ENCODE measurements around the gene SLC26A2. TPM values are rescaled to one million over a fixed set of nuclear protein-coding genes. Genes with fewer than 3 reads are reported as not detected.

Gene SLC26A2
- total RNA-seq, 1 donor from 2014 or later, result 8.3 TPM

DNA sequence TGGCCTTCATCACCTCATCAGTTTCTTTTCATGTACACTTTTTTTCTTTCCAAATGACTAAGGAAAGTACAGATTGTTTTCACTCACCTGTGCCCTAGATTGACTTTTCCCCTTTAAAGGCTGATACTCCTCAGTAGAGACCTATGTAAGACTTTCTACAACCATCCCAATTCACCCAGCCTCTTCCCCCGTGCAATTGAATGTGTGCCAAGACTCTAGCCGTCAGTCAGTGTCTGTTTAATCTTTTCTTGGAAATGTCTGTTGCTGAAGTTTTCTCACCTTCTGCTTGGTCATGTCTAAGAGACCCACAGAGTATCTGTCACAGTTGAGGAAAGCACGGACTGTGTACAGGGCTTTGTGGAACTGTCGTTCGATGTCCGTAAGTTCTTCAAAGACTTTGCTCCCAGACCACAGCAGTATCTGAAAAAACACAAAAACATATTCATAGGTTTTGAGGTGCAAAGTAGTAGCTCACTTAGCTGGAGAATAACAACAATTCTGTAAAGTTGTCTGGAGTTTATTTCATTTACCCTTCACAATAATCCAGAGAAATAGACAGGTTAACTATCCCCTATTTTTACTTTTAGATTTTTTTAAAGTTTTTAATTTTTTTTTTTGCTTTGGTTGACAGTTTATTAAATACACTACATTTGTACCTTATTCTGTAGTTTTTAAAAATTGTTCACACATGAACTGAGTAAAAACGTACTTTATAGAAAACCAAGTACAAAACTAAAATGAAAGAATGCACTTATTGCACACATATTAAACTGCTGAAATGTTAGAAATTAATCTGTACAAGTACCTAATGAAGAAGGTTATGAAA is 29.6 kb upstream of the SLC26A2 start:
- no peak overlapping the region for H3K4me3 Mint-ChIP-seq
- H3K4me1 Mint-ChIP-seq, result peaks cover 3% of the 10 kb centered on the region
- H3K36me3 Mint-ChIP-seq (ENCODE audit: low read depth), result no peaks in the 10 kb centered on the region
- DNase-seq, result no peak
- H3K9me3 Mint-ChIP-seq, result no peaks in the 10 kb centered on the region
- intact Hi-C loops (cut with micrococcal nuclease), result no loop called here
- H3K27me3 Mint-ChIP-seq, result peaks cover 20% of the 10 kb centered on the region
- H3K27ac Mint-ChIP-seq, result no peak overlapping the region

DNA sequence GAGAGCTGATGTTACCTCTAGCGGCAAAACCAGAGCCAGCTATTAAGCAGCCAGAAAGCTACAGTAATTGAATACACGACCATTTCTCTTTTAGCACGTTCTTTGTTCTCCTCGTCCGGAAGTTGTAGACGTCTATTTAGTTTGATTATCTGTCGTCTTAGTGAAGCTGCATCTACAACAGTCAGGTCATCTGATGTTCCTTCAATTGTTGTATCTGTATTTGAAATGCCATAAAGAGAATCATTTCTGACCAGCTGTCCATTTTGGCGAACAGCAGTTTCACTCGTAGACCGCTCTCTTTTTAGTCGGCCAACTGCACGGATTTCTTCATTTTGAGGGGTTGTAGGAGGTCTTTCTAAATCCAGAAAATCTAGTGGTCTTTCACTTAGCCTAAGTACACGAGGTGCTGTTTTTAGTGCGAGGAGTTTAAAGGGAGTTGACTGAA is 28.5 kb upstream of the SLC26A2 start:
- H3K27ac Mint-ChIP-seq, result no peak overlapping the region
- H3K4me3 Mint-ChIP-seq, result no peak overlapping the region
- intact Hi-C loops (cut with micrococcal nuclease), result no loop called here
- H3K4me1 Mint-ChIP-seq, result peaks cover 3% of the 10 kb centered on the region
- no peak for DNase-seq
- no peaks in the 10 kb centered on the region for H3K36me3 Mint-ChIP-seq (ENCODE audit: low read depth)
- no peaks in the 10 kb centered on the region for H3K9me3 Mint-ChIP-seq
- H3K27me3 Mint-ChIP-seq, result peaks cover 20% of the 10 kb centered on the region

DNA sequence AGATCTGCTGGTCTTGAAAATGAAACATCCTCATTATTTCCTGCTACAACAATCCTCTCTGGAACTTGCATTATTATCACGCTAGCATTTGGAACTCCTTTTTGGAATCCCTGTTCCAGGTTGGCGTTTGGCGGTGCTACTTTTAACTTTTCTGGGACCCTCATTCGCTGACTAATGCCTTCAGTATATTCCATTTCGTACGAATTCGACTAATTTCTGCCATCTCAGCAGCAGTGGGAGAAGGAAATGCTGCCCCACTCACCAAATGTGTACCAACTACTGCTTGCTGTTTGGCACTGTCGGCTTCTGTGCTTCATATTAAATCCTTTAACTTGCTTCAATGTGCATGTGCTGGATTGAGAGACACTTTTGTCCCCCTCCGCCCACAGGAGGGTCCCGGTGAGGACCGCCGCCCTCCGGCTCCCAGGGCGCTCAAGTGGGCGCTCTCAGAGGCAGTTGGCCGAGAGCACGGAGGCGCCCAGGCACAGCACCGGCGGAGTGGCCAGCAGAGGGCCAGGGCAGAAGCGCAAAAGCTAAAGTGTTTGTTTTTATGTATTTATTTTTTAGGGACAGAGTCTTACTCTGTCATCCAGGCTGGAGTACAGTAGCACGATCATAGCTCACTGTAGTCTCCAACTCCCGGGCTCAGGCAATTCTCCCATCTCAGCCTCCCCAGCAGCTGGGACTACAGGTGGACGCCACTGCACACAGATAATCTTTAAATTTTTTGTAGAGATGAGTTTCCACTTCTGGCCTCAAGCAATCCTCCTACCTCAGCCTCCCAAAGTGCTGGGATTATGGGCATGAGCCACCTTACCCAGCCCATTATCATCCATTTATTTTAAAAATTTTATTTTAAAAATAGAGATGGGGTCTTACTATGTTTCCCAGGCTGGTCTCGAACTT is 27.9 kb upstream of the SLC26A2 start:
- DNase-seq, result no peak
- Mint-ChIP-seq H3K4me3 (no peak overlapping the region), H3K27ac (no peak overlapping the region), H3K36me3 (ENCODE audit: low read depth) (no peaks in the 10 kb centered on the region), H3K9me3 (no peaks in the 10 kb centered on the region), H3K4me1 (peaks cover 3% of the 10 kb centered on the region), H3K27me3 (peaks cover 20% of the 10 kb centered on the region)
- intact Hi-C loops (cut with micrococcal nuclease), result no loop called here

DNA sequence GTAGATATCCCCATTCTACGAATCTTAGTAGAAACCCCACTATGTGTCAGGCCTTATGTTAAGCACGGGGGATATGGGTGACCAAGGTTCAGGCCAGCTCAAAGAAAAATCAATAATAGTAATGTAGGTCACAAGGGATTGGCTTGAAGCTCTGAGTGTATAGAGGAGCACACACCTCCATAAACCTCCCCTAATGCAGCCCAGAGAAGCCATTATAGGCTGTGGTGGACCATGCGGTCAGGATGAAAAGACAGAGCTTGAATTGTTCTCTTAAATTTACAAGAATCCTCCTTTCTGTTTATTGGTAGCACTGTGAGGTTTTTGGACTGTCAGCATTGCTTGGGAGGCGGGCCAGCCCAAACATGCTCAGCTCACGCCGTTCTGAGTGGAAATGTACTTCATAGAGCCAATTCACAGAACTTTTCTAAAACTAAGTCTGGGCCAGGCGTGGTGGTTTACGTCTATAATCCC is 25.1 kb upstream of the SLC26A2 start:
- Mint-ChIP-seq H3K27me3 (peaks cover 18% of the 10 kb centered on the region), H3K9me3 (no peaks in the 10 kb centered on the region), H3K36me3 (ENCODE audit: low read depth) (no peaks in the 10 kb centered on the region), H3K4me3 (no peak overlapping the region), H3K27ac (no peak overlapping the region), H3K4me1 (peaks cover 9% of the 10 kb centered on the region)
- intact Hi-C loops (cut with micrococcal nuclease), result no loop called here
- DNase-seq, result no peak

DNA sequence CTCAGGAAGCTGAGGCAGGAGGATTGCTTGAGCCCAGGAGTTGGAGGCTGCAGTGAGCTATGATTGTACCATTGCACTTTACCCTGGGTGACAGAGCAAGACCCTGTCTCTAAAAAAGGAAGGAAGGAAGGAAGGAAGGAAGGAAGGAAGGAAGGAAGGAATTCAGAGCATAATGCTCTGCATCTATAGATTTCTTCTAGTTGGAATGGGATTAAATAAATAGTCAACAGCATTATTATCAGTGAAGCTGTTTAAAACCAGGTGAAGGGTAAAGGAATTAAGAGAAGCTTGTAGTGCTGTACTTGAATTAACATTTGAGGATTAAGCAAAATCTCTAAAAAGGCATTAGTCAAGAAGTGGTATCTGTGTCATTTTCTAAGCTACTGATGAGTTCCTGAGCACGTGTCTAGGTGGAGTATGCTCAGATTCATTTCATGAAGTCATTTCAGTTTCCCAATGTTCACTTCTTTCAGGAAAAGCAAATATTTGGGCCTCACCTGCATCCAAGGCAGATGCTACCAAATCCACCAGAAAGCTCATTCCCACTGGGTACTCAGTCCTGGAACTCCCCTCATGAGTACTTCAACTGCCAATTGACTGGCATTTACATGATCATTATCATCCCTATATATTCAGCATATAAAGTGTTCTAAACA is 24.4 kb upstream of the SLC26A2 start:
- Mint-ChIP-seq H3K27ac (no peak overlapping the region), H3K4me3 (no peak overlapping the region), H3K4me1 (peaks cover 6% of the 10 kb centered on the region), H3K36me3 (ENCODE audit: low read depth) (no peaks in the 10 kb centered on the region), H3K27me3 (peaks cover 13% of the 10 kb centered on the region), H3K9me3 (no peaks in the 10 kb centered on the region)
- no peak for DNase-seq
- intact Hi-C loops (cut with micrococcal nuclease), result no loop called here

DNA sequence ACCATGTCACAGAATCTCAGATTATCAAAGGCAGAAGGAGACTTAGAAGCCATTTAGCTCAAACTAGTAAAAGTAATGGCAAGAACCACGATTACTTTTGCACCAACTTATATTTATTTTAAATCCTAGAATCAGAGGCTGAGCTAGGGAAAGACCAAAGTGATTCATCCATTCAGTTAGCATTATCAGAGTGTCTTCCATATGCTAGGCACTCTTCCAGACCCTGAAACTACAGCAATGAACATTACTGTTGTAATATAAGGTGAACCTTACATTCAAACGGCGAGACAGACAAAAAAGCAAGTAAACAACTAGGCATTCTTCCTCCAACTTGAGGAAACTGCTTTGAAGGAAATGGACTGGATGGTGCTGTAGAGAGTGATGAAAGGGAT is 23.9 kb upstream of the SLC26A2 start:
- DNase-seq, result no peak
- peaks cover 11% of the 10 kb centered on the region for H3K27me3 Mint-ChIP-seq
- H3K4me3 Mint-ChIP-seq, result no peak overlapping the region
- peaks cover 6% of the 10 kb centered on the region for H3K4me1 Mint-ChIP-seq
- H3K9me3 Mint-ChIP-seq, result no peaks in the 10 kb centered on the region
- H3K27ac Mint-ChIP-seq, result no peak overlapping the region
- intact Hi-C loops (cut with micrococcal nuclease), result no loop called here
- H3K36me3 Mint-ChIP-seq (ENCODE audit: low read depth), result no peaks in the 10 kb centered on the region

DNA sequence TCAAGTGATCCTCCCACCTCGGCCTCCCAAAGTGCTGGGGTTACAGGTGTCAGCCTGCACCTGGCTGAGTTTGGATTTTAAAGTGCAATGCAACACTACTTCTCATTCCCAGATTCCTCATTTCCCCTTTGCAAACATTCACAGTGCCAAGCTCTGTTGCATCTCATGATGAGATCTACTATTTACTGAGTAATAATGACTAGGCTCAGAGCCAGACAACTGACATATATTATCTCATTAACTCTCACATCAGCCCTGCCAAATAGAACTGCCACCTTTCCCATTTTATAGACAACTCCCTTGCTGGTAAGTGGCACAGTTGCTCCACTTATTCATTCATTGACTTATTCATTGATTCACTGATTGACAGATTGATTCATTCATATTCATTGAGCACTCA is 22.9 kb upstream of the SLC26A2 start:
- H3K27ac Mint-ChIP-seq, result no peak overlapping the region
- DNase-seq, result no peak
- H3K36me3 Mint-ChIP-seq (ENCODE audit: low read depth), result no peaks in the 10 kb centered on the region
- H3K9me3 Mint-ChIP-seq, result no peaks in the 10 kb centered on the region
- intact Hi-C loops (cut with micrococcal nuclease), result no loop called here
- peaks cover 6% of the 10 kb centered on the region for H3K4me1 Mint-ChIP-seq
- peaks cover 7% of the 10 kb centered on the region for H3K27me3 Mint-ChIP-seq
- no peak overlapping the region for H3K4me3 Mint-ChIP-seq

DNA sequence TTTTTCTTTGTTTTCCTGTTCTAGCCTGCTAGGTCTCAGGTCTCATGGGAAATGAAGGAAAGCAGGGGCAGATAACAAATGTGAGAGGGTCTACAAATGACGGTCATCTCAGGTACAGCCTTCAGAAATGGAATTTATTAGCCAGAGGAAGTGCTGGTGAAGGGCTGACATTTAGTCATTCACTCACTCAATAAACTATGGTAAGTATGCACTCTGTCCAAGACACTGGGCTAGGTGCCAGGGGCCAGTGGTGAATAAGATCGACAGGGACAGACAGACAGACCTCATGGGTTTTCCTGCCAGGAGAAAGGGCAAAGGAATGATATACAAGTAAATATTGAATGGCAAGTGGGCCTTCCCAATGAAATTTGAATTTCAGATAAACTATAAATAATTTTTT is 22.3 kb upstream of the SLC26A2 start:
- Mint-ChIP-seq H3K9me3 (no peaks in the 10 kb centered on the region), H3K4me1 (peaks cover 6% of the 10 kb centered on the region), H3K27ac (no peak overlapping the region), H3K4me3 (no peak overlapping the region), H3K27me3 (peaks cover 7% of the 10 kb centered on the region), H3K36me3 (ENCODE audit: low read depth) (no peaks in the 10 kb centered on the region)
- intact Hi-C loops (cut with micrococcal nuclease), result no loop called here
- DNase-seq, result no peak

DNA sequence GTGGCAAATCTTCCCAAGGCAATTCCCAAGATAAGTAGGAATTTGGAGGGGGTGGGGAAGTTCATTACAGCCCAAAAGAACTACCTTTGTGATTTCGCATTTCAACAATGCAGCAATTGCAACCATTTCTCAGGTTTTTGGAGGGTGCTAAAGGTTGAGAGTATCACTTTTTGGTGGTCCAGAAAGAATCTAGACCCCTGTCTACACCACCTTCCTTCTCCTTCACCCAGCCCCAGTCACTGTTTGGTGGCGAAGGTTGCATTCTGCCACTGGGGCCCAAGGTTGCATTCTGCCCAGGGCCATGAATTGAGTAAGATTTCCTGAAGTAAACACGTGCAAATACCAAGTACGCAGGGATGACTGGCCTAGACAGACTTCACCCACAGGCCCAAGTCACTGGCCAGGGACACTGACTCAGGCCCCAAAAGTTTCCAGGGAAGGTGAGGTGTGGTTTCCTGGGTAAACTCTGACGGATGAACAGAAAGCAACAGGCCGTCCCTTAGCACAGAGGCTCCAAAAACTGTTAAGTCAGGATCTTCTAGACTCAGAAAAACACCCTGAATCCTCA is 21.7 kb upstream of the SLC26A2 start:
- H3K9me3 Mint-ChIP-seq, result no peaks in the 10 kb centered on the region
- H3K27ac Mint-ChIP-seq, result no peak overlapping the region
- DNase-seq, result no peak
- peaks cover 6% of the 10 kb centered on the region for H3K4me1 Mint-ChIP-seq
- H3K4me3 Mint-ChIP-seq, result no peak overlapping the region
- peaks cover 5% of the 10 kb centered on the region for H3K27me3 Mint-ChIP-seq
- intact Hi-C loops (cut with micrococcal nuclease), result no loop called here
- H3K36me3 Mint-ChIP-seq (ENCODE audit: low read depth), result no peaks in the 10 kb centered on the region

DNA sequence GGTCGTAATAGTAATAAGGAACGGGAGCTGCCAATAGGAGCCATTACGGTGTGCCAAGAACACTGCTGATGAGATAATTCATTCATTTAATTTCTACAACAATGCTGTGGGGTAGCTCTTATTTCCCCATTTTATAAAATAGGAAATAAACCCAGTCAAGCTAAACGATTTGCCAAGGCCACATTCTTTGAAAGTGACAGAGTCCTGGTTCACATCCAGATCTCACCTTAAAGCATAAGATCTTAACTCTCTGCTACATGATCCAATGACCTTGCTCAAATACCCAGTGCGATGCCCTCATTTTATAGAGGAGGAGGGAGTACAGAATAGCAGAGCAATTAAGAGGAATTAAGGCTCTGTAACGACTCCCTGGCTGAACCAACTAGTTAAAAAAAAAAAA is 21.0 kb upstream of the SLC26A2 start:
- Mint-ChIP-seq H3K36me3 (ENCODE audit: low read depth) (no peaks in the 10 kb centered on the region), H3K4me3 (no peak overlapping the region), H3K27ac (no peak overlapping the region), H3K4me1 (peaks cover 6% of the 10 kb centered on the region), H3K27me3 (peaks cover 3% of the 10 kb centered on the region), H3K9me3 (no peaks in the 10 kb centered on the region)
- intact Hi-C loops (cut with micrococcal nuclease), result no loop called here
- no peak for DNase-seq

DNA sequence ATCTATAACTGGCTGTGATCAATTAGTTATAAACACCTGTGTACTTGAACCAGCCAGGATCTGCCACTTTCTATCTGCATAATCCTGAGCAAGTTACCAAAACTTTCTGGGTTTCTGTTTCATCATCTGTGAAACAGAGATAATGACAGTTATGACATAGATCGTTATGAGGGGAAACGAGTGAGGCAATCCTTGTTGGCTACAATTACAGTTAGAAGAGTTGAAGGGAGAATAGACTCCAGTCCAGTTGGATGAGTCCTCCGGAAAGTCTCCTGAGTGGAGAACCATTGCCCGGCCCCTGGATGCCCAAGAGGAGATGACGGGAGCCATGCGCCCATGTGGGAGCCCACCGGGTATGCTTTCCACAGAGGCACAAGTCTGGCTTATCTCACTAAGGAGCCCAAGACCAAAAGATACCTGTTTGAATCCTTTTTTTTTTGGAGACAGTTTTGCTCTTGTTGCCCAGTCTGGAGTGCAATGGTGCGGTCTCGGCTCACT is 20.4 kb upstream of the SLC26A2 start:
- intact Hi-C loops (cut with micrococcal nuclease), result loop anchor here (1.0 kb wide), 1 partner anchor 19 kb away; no protein-coding TSS in a partner anchor

DNA sequence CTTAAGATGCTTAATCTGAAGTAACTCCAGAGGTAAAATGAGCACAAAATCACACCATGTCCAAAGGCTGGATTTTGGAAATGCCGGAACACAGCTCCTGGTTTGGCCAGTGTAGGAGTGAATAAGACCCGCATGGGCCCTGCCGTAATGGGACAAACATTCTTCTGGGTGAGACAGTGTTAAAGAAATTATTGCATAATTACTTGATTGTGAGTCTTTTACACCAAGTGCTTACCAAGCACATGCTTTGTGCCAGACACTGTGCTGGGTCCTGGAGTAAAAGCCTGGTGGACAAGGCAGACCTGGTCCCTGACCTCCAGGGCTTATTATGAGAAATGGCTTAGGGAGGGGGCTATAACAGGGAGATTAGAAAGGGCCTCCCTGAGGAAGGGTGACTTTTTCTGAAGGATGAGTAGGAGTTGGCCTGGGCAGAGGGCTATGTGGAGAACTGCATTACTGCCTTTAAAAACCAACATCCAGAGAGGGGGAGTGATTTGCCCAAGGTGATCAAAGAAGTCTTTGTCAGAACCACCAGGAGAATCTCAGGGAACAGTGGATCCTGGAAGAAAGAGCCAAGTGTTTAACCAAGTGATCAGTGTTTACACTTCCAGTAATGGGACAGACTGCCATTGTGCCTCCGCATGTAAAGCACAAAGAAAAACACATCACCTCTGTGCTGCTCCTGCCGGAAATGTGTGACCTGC is 19.5 kb upstream of the SLC26A2 start:
- Mint-ChIP-seq H3K36me3 (ENCODE audit: low read depth) (no peaks in the 10 kb centered on the region), H3K27me3 (no peaks in the 10 kb centered on the region), H3K9me3 (no peaks in the 10 kb centered on the region), H3K4me1 (peaks cover 6% of the 10 kb centered on the region), H3K27ac (no peak overlapping the region), H3K4me3 (no peak overlapping the region)
- no peak for DNase-seq
- intact Hi-C loops (cut with micrococcal nuclease), result loop anchor here (1.0 kb wide), 1 partner anchor 18 kb away; no protein-coding TSS in a partner anchor

More for the DNA sequence above, 20.4 kb upstream of the SLC26A2 start:
- Mint-ChIP-seq H3K4me1 (peaks cover 6% of the 10 kb centered on the region), H3K9me3 (no peaks in the 10 kb centered on the region), H3K27me3 (no peaks in the 10 kb centered on the region), H3K4me3 (no peak overlapping the region), H3K36me3 (ENCODE audit: low read depth) (no peaks in the 10 kb centered on the region), H3K27ac (no peak overlapping the region)
- no peak for DNase-seq

DNA sequence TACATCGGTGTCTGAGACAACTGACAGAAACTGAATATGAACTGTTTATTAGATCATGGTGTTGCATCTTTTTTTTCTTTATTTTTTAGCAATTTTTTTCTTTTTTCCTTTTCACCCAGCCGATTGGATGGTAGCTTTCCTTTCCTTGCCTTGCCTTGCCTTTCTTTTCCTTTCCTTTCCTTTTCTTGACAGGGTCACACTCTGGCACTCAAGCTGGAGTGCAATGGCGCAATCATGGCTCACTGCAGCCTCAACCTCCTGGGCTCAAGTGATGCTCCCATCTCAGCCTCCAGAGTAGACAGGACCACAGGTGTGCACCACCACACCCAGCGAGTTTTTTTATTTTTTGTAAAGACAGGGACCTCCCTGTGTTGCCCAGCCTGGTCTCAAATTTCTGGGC is 18.8 kb upstream of the SLC26A2 start:
- H3K9me3 Mint-ChIP-seq, result no peaks in the 10 kb centered on the region
- no peak for DNase-seq
- intact Hi-C loops (cut with micrococcal nuclease), result no loop called here
- no peak overlapping the region for H3K27ac Mint-ChIP-seq
- peaks cover 6% of the 10 kb centered on the region for H3K27me3 Mint-ChIP-seq
- H3K4me1 Mint-ChIP-seq, result peaks cover 6% of the 10 kb centered on the region
- H3K4me3 Mint-ChIP-seq, result no peak overlapping the region
- H3K36me3 Mint-ChIP-seq (ENCODE audit: low read depth), result no peaks in the 10 kb centered on the region

All from activated CD4-positive, alpha-beta T cell treated with anti-CD3 and anti-CD28 coated beads, Interleukin-2, amount 10 ng/mL, durations not matched to agents 24 days and 14 days (primary cell).